T follicular helper cell (primary cell): ENCODE results near the gene H2BW1.
"Not testable (repeated sequence)": the region's sequence is repeated elsewhere in the genome, so short reads cannot be mapped to it uniquely, and the experiment has no call there.

Source experiments
- DNase-seq: peaks from one replicate; pipeline ENCODE4 v3.0.0-alpha.2; 2020; ENCODE audit warnings: low read depth
- total RNA-seq, 2 experiments: gene quantifications; one replicate each; lab custom pipeline; 2026; lab: John Stamatoyannopoulos, UW

H2BW1 gene
- total RNA-seq = 0 reads per million in 2 experiments

DNA sequence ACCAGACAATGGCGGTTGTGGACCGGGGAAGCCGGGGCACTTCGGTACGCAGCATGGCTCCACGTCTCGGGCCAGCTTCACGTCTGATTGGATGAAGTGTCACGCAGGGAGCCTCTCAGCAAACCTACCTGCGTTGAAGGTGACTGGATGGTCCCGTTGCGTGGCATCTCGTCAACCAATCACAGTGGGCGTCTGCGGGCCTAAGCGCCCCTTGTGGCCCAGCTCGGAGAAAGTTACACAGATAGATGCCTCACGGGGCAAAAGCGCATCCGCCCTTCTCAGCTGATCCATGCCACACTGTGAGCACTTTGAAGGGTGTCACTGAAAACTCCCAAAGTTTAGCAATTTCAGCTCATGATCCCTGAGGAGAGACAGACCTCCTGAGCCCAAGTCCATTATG lies at the start of gene H2BW1:
H2BW1 (minus strand) TSS at position 103 of the 400 bp plus-strand sequence. CDS start 132 bp downstream, outside the sequence.
- no peak for DNase-seq

- DNase-seq = not testable (repeated sequence)
Measured at GRCh38 chrX:104062636-104063035, 49.1 kb upstream of the H2BW1 start.

GRCh38 chrX:104054956-104055355 lies 41.4 kb upstream of the H2BW1 start:
- DNase-seq = not testable (repeated sequence)

GRCh38 chrX:104047171-104047570 lies 33.7 kb upstream of the H2BW1 start:
- no peak for DNase-seq

DNA sequence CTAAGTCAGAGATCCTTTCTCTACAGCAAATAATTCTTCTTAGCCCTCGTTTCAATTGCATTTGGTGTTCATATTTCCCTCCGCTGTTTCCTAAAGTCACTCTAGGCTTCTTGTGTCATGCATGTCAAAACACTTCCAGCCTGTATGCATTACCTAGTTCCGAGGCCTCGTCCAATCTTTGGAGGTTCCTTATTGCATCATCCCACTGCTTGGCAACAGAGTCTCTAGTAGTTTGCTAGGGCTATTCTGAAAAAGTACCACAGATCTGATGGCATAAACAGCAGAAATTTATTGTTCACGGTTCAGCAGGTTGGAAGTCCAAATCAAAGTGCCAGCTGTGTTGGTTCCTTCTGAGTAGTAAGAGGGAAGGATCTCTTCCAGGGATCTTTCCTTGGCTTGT lies 32.1 kb upstream of the H2BW1 start:
- DNase-seq = no peak

GRCh38 chrX:104041003-104041402 lies 27.5 kb upstream of the H2BW1 start:
- no peak for DNase-seq

GRCh38 chrX:104039689-104040505 lies 26.4 kb upstream of the H2BW1 start, which contains the start of gene H2BW2:
Gene H2BW2 (plus strand): TSS chrX:104039956. CDS start chrX:104039995, 39 bp downstream.
- no peak for DNase-seq

- no peak for DNase-seq
Measured at GRCh38 chrX:104018126-104018525, 4.6 kb upstream of the H2BW1 start.

- not testable (repeated sequence) for DNase-seq
Measured at GRCh38 chrX:104015576-104015975, 2.1 kb upstream of the H2BW1 start.

GRCh38 chrX:104013158-104013557 lies 350 bp downstream of the H2BW1 start:
- no peak for DNase-seq

DNA sequence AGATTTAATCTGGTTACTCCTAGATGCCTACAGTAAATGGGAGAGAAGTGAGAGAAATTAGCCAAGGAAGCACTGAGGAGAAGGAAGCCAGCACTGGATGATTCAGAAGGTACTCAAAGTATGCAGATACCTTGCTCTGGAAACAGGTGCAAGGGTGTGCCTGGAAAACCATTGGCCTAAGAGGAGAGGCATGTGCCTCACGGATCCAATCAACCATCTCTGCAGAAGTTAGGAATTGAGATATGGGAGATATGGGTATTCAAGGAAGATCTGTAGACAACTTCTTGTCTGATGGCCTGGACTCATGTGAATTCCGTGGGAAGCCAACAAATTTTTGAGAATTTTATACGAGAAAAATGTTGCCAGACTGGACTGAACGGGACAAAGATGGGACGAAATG lies 4.7 kb downstream of the H2BW1 start:
- DNase-seq = no peak

- DNase-seq = no peak
Measured at GRCh38 chrX:103999234-103999633, 14.3 kb downstream of the H2BW1 start.

- DNase-seq = not testable (repeated sequence)
Measured at GRCh38 chrX:103983508-103983907, 30.0 kb downstream of the H2BW1 start.

DNA sequence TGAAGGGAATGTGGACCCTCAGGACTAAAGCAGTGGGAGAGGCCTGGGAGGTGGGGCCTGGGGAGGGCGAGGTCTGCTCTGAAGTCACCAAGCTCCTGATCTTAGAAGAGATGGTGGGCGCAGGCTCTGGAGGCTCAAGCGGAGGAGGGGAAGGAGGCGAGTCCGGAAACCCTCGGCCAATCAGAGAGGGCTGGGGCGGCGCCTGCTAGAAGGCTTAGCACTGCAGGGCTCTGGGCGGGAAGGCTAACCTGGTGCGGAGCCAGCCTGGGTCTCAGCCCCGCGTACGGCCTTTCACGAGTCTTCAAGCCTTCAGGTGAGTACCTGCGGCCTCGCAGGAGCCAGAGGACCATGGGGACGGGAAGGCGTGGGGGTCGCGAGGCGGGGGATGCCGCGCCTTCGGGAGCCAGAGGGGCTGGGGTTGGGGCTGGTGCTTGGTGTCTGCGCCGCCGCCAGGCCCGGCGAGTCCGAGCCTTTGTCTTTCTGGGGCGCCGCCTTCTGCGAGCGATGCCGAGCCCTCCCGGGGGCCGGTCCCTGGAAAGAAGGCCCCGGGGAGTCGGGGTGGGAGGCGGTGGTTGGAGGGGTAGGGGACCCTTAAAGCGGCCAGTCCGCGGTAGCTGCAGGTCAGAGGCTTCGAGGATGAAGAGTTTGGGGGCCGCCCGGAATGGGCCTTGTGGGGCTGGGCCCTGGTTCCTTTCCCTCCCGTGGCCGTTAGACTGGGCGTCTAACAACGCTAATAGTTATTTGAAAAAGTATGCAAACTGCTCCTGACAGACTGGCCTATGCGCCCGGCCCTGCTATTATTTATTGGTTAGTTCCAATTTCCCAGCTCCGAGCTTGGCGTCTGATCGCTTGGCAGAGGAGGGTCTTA lies 50.9 kb downstream of the H2BW1 start, which contains the start of gene TMSB15B:
TMSB15B (plus strand) TSS at position 217 of the 868 bp plus-strand sequence.
- not testable (repeated sequence) for DNase-seq
